Prostate gland (tissue), 2 donors: ENCODE measurements around the gene GAB2.

Experiments
- POLR2A ChIP-seq: fragments of 450-650 bp; IDR thresholded peaks from one replicate; pipeline ENCODE4 v1.6.1; 2016; ENCODE audit warnings: antibody characterized with exemption, mild to moderate bottlenecking
- POLR2AphosphoS5 ChIP-seq: sonication (generic); formaldehyde crosslinking; IDR thresholded peaks from one replicate; pipeline ENCODE4 v1.6.1; 2017; ENCODE audit warnings: antibody characterized with exemption
- TF ChIP-seq, protein P1 (sequence below), 4 experiments: fragments of 200-600 bp in 2 of 4; fragments of 450-650 bp in 2 of 4; sonication (generic) in 2 of 4; IDR thresholded peaks; 1 replicate in 3 of 4; 2 replicates in 1 of 4; pipeline ENCODE4 v1.5.1; 2016 to 2019; ENCODE audit warnings: antibody characterized with exemption in 4 of 4, mild to moderate bottlenecking in 2 of 4, moderate library complexity in 2 of 4

GRCh38 chr11:78334109-78334508 is 83.5 kb downstream of the GAB2 start:
- TF ChIP-seq, protein P1, sequence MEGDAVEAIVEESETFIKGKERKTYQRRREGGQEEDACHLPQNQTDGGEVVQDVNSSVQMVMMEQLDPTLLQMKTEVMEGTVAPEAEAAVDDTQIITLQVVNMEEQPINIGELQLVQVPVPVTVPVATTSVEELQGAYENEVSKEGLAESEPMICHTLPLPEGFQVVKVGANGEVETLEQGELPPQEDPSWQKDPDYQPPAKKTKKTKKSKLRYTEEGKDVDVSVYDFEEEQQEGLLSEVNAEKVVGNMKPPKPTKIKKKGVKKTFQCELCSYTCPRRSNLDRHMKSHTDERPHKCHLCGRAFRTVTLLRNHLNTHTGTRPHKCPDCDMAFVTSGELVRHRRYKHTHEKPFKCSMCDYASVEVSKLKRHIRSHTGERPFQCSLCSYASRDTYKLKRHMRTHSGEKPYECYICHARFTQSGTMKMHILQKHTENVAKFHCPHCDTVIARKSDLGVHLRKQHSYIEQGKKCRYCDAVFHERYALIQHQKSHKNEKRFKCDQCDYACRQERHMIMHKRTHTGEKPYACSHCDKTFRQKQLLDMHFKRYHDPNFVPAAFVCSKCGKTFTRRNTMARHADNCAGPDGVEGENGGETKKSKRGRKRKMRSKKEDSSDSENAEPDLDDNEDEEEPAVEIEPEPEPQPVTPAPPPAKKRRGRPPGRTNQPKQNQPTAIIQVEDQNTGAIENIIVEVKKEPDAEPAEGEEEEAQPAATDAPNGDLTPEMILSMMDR (IDR thresholded peaks at IDR 0.05), result no peak
- no peak for TF ChIP-seq POLR2A
- TF ChIP-seq POLR2AphosphoS5, result no peak
